HG02571 (cell line): Measurements from ENCODE around the gene SPAG7.

ENCODE experiments used
- ATAC-seq: cut with Tn5 transposase; IDR thresholded peaks from one replicate; pipeline ENCODE4 v1.9.1; 2021; ENCODE audit warnings: mild to moderate bottlenecking, moderate library complexity; ENCODE audit not compliant: unreplicated experiment

The SPAG7 gene

GRCh38 chr17:4950746-4951204 lies 16.8 kb downstream of the SPAG7 start, which contains the start of gene ENO3:
Gene ENO3 (plus strand): TSS chr17:4951119. CDS start chr17:4951830, 711 bp downstream.
- no peak for ATAC-seq

DNA sequence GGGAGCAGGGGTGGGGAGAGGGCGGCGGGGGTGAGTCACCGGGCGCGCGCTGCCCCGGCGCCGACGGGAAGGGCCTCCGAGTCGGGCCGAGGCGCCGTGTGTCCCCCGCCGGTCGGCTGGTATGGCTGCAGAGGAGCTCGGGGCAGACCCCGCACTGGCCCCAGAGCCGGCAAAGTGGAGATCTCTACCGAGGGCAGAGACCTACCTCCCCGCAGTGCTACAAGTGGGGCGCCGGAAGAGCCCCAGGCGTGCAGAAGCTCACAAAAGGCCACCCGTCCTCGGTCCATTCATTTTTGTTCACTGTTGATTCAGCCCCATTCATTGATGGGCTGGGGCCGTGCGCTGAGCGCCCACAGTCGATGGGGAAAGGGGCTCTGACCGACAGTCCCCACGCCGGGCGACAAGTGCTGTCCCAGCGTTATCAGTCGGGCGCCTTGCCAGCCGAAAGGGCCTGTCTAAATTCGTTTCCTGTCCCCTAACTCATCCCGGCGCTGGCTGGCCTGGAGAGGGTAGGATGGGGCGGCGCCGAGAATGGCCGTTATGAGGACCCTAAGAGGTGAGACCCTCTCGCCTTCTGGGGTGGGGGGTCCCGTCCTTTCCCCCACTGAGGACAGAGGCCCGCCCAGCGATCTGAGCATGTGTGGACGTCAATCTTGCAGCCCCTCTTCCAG lies 17.4 kb downstream of the SPAG7 start:
- ATAC-seq, result no peak

DNA sequence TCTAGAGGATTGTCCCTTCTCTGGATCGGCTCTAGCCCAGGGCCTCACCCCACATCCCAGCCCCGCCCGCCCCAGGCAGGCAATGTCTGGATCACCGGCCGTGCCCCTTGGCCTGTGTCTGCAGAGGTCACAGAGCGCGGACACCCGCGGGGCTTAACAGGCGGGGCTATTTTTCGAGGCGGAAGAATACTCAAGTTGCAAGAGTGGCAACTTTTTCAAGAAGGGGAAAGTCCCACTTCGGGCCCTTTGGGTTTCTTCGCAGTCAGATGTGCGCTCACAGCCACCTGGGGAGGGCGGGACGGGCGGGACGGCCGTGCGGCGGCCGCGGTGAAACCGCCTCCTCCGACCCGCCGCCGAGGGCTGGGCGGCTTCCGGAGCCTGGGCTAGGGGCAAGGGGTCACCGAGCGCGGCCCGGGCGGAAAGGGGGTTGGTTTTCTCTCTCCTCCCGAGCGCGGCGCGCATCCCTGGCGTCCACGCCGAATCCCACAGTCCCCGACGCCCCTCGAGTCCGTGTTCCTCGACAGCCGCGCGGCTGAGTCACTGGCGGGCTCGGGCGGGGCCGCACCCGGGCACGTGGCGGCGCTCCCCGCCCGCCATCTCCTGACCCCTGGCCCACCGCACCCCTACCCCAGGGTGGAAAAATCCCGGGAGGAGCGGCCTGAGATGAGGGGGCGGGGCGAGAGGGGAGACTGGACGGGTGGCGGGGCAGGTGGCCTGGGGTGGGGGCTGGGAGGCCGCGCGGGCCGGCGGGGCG lies 18.1 kb downstream of the SPAG7 start:
- peak; percentile 22 for ATAC-seq

DNA sequence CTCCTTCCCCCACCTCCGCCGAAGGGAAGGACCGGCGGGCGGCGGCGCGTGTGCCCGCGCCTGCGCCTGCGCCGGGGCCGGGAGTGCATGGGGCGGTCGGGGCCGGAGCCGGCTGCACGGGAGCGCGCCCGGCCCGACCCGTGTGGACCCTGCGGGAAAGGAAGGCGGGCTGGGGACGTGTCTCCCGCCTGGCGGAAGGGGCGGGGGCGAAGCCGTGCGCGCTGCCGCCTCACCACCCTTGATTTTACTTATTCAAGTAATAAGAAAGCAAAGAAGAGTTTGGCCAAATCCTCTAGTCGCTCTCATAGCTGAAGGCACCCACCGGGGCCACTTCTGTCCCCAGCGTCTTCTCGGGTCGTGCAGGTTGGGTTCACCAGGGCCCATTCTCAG lies 18.7 kb downstream of the SPAG7 start:
- peak; percentile 22 for ATAC-seq

DNA sequence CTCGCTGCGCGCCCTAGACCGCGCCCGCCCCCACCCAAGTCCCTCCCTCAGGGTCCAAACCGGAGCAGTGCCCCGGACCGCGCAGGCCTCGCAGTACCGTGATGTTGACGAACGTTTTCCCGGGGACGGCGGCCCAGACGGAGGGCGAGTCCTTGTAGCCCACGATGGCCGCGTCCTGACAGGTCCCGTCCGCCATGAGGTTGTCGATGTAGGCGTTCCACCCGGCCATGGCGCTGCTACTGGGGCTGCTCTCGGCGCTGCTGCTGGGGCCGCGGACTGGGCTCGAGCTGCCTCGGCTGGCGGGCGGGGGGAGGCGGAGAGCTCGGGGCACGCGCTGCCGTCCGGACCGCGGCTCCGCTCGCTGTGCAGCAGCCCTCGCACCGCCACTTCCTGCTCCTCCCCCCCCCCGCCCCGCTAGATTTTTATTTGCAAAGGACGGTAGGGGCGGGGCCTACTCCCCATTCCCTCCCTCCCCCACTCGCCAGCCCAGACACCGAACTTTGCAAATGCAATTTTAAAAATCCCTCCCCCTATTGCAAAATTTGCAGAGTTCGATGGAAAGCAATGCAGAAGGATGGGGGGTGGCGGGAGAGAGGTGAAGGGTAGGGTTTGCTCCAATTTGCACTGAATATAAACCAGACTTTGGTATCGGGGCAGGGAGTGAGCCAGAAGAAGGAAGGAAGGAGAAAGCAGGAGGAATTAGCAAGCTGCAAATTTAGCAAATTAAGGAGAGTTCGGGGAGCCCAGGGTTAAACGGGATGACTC lies 19.3 kb downstream of the SPAG7 start, which contains the start of gene PFN1:
PFN1 (minus strand) TSS at position 365 of the 765 bp plus-strand sequence; CDS start at position 229, 136 bp downstream.
- peak; percentile 28 for ATAC-seq

- ATAC-seq, result peak; percentile 22
Measured at GRCh38 chr17:4947411-4948165, 20.0 kb downstream of the SPAG7 start.

DNA sequence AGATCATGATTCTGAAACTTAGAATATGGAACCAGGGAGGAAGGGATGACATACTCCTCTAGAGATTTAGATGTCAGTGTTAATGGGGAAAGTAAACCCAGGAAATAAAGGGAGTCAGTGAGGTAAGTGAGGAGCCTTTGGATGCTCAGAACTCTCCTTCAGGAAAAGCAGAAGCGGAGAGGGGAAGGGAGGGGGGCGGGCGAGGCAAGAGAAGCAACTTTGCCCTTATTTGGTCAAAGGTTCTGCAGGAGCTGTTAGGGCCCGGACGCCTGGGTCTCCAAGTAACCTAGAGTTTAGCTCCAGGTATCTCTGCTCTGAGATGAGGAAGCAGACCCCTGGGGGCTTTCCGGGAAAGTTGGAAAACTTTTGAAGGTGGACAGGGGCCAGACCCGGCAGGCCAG lies 20.6 kb downstream of the SPAG7 start:
- ATAC-seq, result no peak

DNA sequence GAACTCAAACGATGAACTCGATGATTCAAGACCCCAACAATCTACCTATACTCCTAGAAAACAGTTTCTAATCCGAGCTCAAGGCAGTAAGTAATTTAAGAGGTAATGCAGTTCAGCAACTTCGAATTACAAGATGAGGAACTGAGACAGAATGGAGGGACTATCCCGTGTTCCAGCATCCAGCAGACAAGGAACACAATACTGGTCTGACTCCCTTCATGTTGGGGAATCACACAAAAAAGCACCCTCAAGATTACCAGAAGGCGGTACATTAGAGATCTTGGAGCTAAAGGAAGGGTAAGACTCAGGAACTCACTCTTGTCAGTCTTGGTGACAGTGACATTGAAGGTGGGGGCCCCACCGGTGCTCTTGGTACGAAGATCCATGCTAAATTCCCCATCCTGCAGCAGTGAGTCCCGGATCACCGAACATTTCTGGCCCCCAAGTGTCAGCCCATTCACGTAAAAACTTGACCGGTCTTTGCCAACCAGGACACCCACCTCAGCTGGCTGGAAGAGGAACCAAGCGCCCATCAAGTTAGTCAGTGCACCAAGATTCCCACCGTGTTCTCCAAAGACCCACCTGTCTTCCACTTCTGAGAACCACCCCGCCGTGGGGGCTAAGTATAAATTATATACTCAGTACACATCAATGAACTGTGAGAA lies 21.2 kb downstream of the SPAG7 start:
- no peak for ATAC-seq

DNA sequence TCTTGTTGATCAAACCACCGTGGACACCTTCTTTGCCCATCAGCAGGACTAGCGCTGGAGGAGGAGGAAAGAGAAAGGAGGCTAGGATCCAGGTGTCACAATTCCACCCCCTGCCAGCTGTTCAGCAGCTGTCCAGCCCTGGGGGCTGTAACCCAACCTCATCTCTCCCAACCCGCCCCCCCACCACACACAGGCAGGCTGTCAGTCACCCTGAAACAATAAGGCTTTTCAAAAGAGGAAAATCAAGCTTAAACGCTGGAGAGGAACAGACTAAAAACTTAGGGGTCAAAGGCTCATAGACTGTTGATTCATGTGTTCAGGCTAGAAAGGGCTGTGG lies 21.7 kb downstream of the SPAG7 start:
- no peak for ATAC-seq

DNA sequence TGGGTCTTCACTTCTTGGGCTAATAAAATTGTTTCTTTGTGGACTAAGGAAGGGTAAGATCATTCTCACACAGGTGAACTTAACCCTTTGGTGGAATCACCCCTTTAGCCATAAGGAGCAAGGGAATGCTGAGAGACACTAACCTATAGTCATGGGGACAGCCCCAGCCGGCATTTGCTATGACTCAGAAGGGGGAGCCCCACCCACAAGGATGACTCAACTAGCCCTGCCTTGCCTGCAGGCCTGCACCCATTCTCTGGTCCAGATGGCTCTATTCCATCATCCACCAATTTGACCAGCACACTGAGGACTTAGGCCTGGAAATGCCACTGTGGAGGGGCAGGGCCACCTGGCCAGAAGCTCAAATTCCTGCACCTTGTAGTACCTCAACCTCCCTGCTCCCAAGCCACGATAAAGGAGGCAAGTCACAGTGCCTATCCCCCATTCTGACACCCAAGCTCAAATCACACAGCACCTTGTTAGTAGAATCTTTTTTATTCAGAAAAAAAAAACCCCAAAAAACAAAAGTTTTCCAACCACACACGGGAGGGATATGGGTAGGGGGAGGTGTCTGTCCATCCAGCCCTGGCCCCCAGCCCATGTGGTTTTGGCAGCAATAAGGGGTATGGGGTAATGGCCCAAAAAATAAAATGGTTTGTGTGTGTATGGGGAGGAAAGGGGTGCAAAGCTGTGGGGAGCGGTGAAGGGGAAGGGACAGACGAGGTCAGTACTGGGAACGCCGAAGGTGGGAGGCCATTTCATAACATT lies 22.3 kb downstream of the SPAG7 start:
- no peak for ATAC-seq

DNA sequence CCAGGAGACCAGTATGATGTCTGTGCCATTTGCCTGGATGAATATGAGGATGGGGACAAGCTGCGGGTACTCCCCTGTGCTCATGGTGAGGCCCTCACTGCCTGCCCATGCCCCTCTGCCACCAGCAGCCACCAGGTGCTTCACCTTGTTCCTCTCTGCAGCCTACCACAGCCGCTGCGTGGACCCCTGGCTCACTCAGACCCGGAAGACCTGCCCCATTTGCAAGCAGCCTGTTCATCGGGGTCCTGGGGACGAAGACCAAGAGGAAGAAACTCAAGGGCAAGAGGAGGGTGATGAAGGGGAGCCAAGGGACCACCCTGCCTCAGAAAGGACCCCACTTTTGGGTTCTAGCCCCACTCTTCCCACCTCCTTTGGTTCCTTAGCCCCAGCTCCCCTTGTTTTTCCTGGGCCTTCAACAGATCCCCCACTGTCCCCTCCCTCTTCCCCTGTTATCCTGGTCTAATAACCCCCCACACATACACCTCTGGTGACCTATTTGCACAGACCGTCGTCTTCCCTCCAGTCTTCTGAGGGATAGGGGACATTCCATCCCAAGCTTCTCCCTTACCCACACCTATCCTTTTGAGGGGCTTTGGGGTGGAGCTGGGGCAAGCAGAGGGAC lies 23.0 kb downstream of the SPAG7 start:
- ATAC-seq, result no peak

DNA sequence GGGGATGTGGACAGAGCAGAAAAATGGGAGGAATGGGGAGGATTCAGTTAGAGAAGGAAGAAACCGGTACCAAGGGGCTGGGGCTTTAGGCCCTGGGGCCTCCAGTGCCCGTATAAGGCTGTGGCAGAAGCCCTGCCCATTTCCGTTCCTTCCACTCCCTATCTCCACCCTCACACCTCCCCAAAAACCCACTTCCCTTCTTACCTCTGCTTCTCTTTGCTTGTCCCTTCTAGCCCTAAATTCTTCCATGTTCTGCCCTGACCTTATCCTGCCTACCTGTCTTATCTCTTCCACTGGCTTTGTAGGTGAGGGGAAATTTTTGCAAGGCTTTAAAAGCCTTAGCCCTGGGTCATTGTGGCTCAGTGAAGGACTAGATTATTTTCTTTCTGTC lies 23.5 kb downstream of the SPAG7 start:
- no peak for ATAC-seq

GRCh38 chr17:4942760-4943508 lies 24.7 kb downstream of the SPAG7 start:
- no peak for ATAC-seq

DNA sequence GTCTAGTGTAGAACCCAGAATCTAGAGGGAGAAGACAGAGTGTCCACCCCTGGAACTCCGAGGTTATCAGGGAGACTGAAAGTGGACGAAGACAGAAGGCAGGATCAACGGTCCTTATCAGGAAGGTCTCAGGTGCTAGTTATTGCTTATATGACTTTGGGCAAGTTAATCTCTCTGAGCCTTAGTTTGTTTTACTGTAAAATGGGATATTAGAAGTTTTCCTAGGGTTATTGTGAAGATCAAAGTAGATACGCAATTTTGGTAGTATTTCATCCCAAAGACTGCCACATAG lies 26.4 kb downstream of the SPAG7 start:
- no peak for ATAC-seq

DNA sequence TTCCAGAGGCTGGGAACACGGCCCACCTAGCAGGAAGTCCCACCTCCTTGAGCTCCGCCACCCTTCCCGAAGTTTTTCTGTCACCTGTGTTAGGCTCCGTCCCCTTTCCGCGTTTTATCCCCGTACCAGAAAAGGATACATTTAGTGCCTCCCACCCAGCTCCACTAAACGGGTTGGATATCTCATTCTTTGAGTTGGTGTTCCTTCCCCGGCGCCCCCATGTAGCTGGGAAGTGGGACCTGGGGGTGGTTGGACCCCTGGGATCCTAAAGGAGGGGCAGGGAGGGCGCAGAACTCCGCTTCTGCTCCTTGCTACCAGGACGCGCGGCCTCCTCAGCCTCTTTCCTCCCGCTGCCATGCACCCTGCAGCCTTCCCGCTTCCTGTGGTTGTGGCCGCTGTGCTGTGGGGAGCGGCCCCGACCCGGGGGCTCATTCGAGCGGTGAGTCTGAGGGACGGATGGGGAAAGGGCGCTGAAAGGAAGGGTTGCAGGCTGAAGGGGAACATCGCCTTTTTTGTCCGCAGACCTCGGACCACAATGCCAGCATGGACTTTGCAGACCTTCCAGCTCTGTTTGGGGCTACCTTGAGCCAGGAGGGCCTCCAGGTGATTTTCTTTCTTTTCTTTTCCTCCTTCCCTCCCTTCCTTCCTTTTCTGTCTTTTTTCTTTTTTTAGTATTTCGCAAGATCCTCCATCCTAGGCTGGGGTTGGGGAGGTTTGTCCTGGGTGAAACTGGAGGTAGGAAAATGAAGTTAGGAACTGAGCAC lies 26.9 kb downstream of the SPAG7 start:
- no peak for ATAC-seq

DNA sequence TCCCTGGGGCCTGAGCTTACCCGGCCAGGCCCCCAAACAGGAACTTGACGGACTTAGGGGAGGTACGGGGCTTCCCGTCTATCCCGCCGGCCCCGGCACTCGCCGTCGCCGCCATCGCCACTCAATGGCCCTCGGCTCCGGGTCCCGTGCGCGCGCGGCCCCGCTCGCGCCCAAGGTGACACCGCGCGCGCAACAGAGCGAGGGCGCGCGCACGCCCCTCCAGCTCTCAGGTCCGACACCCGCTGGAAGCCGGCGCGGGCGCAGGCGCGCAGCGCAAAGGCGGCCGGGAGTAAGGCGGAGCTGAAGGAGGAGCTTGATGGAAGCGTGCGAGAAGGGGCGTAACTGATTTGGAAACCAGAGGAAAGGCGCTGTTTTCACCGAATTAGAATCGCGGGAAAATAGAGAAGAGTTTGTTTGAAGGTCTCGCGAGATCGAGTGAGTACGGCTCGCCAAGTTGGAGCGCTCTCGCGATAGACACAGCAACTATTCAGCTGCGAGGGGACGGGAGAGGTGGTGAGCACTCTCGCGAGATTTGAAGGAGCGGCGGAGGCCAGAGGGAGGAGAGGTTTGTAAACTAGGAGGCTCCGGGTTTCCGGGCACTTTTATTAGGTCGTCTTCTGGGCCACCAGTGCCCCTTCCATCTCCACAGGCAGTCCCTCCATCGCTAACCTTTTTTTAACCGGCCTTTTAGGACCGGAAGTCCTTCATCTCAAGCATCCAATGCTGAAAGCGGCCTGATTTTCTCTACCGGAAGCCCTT lies 27.6 kb downstream of the SPAG7 start, which contains the start of the genes RNF167 and SLC25A11:
RNF167 (plus strand) TSS at position 473 of the 759 bp plus-strand sequence. CDS start 642 bp downstream, outside the sequence.
SLC25A11 (minus strand) TSS at position 251 of the 759 bp plus-strand sequence; CDS start at position 115, 136 bp downstream.
- ATAC-seq, result peak; percentile 74

- peak; percentile 18 for ATAC-seq
Measured at GRCh38 chr17:4939546-4939795, 28.1 kb downstream of the SPAG7 start.
